Measurements from ENCODE around the gene TMPRSS4.

TMPRSS4 gene

DNA sequence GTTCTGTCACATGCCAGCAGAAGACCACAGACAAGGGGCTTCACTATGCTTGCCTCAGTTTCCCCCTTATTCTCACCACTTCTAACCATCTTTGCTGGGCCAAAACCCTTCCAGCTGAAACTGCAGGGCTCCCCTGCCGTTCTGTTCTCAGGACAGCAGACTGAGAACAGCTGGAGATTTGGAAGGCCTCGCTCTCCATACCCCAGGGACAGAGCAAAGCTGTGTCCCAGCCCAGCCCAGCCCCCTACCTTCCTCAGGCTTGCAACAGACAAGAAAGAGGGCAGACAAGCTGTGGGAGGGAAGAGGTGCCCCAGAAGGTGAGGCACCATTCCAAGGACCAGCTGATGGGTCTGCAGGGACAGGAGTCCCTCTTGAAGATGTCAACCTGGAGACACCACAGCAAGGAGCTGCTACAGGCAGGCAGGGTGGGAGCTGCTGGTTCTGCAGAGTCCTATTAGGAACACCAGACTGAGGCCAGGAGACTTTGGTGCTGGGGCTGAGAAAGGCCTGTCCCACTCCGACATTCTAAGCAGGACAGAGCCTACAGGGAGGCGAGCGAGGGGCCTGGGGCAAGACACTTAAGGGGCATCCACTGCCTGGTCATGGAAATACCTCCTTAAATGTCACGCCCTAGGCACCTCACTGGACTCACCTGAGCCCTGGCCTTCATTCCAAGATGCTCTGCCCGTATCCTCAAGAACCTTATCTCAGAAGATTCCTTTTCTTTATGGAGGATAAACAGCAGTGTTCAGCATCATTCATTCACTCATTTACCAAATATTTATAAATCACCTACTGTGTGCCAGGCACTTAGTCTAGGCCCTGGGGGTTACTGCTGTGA, 92.6 kb downstream of the TMPRSS4 start:
- TF ChIP-seq, protein P1, sequence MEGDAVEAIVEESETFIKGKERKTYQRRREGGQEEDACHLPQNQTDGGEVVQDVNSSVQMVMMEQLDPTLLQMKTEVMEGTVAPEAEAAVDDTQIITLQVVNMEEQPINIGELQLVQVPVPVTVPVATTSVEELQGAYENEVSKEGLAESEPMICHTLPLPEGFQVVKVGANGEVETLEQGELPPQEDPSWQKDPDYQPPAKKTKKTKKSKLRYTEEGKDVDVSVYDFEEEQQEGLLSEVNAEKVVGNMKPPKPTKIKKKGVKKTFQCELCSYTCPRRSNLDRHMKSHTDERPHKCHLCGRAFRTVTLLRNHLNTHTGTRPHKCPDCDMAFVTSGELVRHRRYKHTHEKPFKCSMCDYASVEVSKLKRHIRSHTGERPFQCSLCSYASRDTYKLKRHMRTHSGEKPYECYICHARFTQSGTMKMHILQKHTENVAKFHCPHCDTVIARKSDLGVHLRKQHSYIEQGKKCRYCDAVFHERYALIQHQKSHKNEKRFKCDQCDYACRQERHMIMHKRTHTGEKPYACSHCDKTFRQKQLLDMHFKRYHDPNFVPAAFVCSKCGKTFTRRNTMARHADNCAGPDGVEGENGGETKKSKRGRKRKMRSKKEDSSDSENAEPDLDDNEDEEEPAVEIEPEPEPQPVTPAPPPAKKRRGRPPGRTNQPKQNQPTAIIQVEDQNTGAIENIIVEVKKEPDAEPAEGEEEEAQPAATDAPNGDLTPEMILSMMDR (IDR thresholded peaks at IDR 0.05; ENCODE audit: low read depth, low read length), result no peak
- in situ Hi-C loops (cut with HindIII; ENCODE audit: low sequenced_read_pairs), result no loop called here
- H3K4me3 ChIP-seq (ENCODE audit: low read depth, low read length), result no peak overlapping the region
- no peak for DNase-seq (ENCODE audit: low read depth, low spot score)

DNA sequence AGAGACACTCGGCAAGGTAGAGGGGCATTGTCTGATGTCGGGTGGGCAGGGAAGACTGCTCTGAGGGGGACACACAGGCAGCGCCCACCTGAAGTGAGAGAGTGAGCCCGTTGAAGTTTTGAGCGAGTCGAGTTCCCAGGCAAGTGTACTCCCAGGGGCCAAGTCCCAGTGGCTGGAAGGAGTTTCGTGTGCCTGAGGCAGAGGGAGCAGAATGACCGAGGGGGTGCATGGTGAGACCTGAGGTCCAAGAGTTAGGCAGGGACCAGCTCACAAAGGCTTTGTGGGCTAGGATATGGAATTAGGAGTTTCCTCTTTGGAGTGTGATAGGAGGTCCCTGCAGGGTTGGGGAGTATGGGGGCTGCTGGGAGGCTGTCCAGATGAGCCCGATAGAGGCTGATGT, 93.4 kb downstream of the TMPRSS4 start:
- TF ChIP-seq, protein P1 (IDR thresholded peaks at IDR 0.05; ENCODE audit: low read depth, low read length), result no peak
- in situ Hi-C loops (cut with HindIII; ENCODE audit: low sequenced_read_pairs), result no loop called here
- no peak overlapping the region for H3K4me3 ChIP-seq (ENCODE audit: low read depth, low read length)
- DNase-seq (ENCODE audit: low read depth, low spot score), result no peak

DNA sequence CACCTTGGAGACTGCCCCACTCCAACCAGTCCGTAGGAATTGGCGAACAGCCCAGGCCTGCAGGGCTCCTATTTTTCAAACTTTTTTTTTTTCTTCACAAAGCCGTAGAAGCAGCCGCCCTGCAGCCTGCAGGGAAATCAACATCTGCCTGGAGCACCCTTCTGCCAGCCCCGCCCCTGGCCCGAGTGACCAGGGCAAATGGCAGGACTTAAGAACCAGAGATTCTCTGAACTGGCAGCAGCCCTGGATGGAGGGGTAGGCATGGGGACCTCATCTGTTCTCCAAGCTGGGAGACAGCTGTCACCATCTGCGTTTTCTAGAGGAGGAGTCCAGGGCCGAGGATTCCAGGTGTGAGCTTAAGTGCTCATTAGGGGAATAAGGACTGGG, 94.0 kb downstream of the TMPRSS4 start:
- no peak overlapping the region for H3K4me3 ChIP-seq (ENCODE audit: low read depth, low read length)
- in situ Hi-C loops (cut with HindIII; ENCODE audit: low sequenced_read_pairs), result no loop called here
- TF ChIP-seq, protein P1 (IDR thresholded peaks at IDR 0.05; ENCODE audit: low read depth, low read length), result no peak
- DNase-seq (ENCODE audit: low read depth, low spot score), result no peak
